HG03039 (cell line): Measurements from ENCODE around the gene GNB5.
"Not testable (repeated sequence)": the region's sequence is repeated elsewhere in the genome, so short reads cannot be mapped to it uniquely, and the experiment has no call there.

ENCODE experiments used
- ATAC-seq: cut with Tn5 transposase; IDR thresholded peaks from one replicate; pipeline ENCODE4 v1.9.1; 2021; ENCODE audit warnings: mild to moderate bottlenecking, moderate library complexity; ENCODE audit not compliant: unreplicated experiment

GNB5 gene

GRCh38 chr15:52171807-52172206 is 19.4 kb downstream of the GNB5 start:
- no peak for ATAC-seq

GRCh38 chr15:52171386-52171785 is 19.8 kb downstream of the GNB5 start:
- ATAC-seq: no peak

DNA sequence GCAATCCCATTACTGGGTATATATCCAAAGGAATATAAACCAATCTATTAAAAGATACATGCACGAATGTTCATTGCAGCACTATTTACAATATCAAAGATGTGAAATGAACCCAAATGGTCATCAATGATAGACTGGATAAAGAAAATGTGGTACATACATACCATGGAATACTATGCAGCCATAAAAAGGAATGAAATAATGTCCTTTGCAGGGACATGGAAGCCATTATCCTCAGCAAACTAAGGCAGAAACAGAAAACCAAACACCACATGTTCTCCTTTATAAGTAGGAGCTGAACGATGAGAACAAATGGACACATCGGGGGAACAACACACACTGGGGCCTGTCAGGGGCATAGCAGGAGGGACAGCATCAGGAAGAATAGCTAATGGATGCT is 21.0 kb downstream of the GNB5 start:
- not testable (repeated sequence) for ATAC-seq

- ATAC-seq: not testable (repeated sequence)
Measured at GRCh38 chr15:52165494-52166131, 25.6 kb downstream of the GNB5 start.

DNA sequence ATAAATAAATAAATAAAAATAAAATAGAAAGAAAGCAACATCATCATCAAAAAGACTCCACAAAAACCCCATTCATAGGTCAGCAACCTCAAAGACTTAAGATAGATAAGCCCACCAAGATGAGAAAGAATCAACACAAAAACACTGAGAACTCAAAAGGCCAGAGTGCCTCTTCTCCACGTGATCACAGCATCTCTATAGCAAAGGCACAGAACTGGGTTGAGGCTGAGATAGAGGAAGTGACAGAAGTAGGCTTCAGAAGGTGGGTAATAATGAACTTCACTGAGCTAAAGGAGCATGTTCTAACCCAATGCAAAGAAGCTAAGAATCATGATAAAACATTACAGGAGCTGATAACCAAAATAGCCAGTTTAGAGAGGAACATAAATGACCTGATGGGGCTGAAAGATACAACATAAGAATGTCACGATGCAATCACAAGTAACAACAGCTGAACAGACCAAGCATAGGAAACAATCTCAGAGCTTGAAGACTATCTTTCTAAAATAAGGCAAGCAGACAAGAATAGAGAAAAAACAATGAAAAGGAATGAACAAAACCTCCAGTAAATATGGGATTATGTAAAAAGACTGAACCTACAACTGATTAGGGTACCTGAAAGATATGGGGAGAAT is 26.4 kb downstream of the GNB5 start:
- no peak for ATAC-seq

GRCh38 chr15:52163321-52164190 is 27.6 kb downstream of the GNB5 start:
- no peak for ATAC-seq

DNA sequence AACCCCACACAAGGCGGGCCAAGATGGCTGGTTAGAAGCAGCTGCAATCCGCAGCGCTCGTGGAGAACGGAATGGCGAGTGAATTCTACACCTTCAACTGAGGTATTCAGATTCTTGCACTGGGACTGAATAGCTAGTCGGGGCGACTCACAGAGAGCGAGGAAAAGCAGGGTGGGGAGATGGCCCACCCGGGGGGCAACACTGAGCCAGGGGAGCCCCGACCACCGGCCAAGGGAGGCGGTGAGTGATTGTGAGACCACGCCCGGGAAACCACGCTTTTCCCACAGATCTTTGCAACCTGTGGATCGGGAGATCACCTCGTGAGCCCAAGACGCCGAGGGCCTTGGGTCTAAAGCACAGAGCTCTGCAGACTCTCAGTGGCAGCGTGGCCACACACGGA is 28.3 kb downstream of the GNB5 start:
- ATAC-seq: no peak

- ATAC-seq: no peak
Measured at GRCh38 chr15:52162260-52162659, 28.9 kb downstream of the GNB5 start.

GRCh38 chr15:52161406-52161966 is 29.7 kb downstream of the GNB5 start:
- no peak for ATAC-seq

- no peak for ATAC-seq
Measured at GRCh38 chr15:52159645-52160044, 31.5 kb downstream of the GNB5 start.

DNA sequence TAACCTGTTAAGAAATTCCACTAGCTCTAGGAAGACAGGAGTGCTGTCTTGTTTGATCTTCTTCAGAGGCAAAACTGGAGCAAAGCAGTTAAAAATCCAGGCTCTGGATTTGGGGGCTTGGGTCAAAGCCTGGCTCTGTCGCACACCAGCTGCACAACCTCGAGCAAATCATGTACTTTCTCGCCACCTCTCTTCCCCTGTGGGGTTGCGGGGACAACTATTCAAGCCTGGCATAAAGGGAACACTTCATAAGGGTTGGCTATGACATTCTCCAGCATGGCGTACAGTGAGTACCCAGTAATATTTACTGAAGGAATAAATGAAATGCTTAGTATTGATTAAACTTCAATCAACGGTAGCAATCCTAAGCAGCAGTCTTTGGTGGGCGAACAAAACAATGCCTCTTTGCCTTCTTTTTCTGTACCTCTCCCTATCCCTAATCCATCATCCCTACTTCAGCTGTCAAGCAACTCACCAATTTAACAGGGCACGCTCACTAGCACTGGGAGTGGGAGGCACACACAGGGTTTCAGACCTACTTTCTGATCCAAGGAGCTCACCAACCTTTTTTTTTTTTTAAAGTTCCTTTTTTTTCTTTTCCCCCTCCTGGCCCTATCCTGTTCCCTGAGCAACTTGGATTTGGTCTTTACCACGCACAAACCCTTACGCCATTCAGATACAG is 33.0 kb downstream of the GNB5 start:
- ATAC-seq: no peak

GRCh38 chr15:52155878-52156277 is 35.3 kb downstream of the GNB5 start:
- no peak for ATAC-seq

DNA sequence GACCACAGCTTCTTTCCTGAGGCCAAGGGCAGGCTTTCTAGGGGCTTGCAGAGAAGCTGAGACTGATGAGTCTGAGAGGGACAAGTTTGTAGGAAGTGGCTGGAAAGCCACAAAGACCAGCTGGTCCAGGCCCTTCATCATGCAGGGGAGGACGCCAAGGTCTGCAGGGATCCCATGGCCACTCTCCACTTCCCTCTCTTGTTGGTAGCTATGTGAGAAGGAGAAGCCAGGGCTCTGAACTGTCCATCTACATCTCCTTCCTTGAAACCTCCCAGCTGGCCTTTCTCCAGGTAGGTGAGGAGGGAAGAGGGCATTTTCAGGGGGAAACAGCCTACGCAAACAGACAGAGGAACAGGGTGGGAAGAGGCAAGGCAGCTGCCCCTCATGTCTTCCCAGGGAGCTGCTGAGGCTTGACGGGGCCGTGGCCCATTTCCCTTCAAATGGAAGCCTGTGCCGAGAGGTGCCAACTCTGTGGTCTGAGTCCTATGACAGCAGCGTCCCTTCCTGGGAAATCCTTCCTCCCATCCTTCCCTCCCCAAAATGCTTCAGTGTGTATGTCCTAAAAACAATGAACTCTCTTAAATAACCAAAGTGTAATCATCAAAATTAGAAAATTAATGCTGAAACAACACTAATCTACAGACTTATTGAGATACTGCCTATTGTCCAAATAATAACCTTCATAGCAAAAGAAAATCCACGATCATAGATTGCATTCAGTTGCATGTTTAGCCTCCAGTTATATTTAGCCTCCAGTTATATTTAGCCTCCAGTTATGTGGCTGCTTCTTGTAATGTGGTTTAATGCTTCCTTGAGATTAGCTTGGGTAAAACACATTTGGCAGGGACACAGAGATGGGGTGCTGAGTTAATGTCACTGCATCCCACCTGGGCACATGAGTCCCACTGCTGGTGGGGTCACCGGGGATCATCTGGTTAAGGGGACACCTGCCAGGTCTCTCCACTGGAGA is 36.0 kb downstream of the GNB5 start:
- no peak for ATAC-seq

GRCh38 chr15:52153900-52154895 is 37.0 kb downstream of the GNB5 start:
- ATAC-seq: no peak

DNA sequence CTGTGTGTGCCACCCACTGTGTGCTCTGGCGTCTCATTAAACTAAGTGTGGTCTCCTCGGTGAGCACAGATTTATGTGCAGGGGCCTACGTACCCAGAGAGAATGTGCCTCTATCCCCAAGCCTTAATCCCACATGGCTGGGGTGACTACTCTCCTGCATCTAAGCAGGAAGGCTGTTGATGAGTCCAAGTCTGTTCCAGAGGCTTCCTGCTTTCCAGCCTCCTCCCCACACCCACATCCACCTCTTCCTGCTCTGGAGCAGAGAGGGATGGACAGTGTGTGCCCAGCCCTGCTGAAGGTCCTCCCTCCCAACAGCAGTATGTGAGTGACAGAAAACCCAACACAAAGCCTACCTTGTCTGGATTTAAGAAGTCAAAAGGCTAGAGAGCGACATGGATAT is 39.8 kb downstream of the GNB5 start:
- no peak for ATAC-seq

DNA sequence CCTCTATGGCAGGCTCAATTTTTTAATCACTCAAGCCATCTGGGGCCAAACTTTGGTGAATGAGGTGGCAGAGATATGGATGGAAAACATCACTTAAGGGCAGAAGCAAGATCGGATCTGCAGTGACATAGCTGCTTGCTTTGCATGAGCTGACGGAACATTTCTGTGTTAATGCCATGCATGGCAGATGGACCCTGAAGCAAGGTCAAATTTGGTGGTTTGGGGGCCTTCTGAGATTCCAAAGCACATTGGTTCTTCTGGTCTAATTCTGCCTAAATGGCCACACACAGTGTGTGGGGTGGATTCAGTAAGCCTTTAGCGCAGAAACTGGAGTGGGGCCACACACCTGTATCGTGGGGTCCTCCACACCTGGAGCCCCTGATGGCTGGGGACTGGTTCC is 40.3 kb downstream of the GNB5 start:
- no peak for ATAC-seq

- ATAC-seq: no peak
Measured at GRCh38 chr15:52150043-52150825, 41.0 kb downstream of the GNB5 start.

- ATAC-seq: no peak
Measured at GRCh38 chr15:52148403-52148802, 42.8 kb downstream of the GNB5 start.
